OCI-LY7 (cell line): ENCODE results near the gene TLR1.

Experiments used
- CTCF ChIP-seq: fragments of 200-600 bp; sonication (generic); conservative IDR thresholded peaks from 2 replicates; pipeline ENCODE4 v1.5.1; 2014; ENCODE audit warnings: mild to moderate bottlenecking, antibody characterized with exemption, low read length, moderate library complexity, mixed read lengths
- EZH2phosphoT487 ChIP-seq: fragments of 200-600 bp; sonication (generic); IDR thresholded peaks from 2 replicates; pipeline ENCODE4 v1.6.1; 2018; ENCODE audit warnings: low read depth, borderline replicate concordance, mild to moderate bottlenecking, mixed run types, antibody characterized with exemption, low read length, moderate library complexity, mixed read lengths

DNA sequence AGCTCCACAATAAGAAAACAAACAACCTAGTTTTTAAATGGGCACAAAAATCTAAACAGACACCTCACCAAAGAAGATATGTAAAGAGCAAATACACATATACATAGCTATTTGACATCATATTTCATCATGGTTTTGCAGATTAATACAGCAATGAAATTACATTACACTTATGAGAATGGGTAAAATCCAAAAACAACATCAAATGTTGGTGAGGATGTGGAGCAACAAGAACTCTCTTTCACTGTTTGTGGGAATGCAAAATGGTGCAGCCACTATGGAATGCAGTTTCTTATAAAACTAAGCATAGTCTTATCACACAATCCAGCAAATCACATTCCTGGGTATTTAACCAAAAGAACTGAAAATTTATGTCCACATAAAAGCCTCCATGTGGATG, 27.1 kb upstream of the TLR1 start:
- TF ChIP-seq CTCF = no peak
- TF ChIP-seq EZH2phosphoT487 = no peak
